Measurements from ENCODE around the gene SMARCAD1.
A peak's percentile ranks its signal among the peaks of the same experiment; 100 is the strongest.

DNA sequence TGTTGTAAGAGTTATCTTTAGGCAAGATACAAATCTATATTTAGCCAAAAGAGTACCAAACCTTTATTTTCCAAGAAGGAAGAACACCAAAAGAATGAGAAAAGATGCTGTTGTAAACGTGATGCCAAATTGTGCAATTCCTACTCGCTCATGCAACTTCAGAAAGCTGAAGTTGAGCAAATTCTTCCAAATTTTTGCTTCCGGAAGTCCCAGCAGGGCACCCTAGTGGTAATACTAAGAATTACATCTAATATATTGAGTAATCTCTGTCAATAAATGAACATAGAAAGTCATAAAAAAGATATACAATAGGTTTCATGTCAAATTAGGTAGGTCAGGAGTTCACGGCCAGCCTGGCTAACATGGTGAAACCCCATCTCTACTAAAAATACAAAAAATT, 36.0 kb upstream of the SMARCAD1 start:
- no peak for TF ChIP-seq EP300 (IDR thresholded peaks at IDR 0.05; ENCODE audit: borderline replicate concordance in 1 of 2, low read depth in 2 of 2, low read length in 2 of 2)
- TF ChIP-seq YY1 (IDR thresholded peaks at IDR 0.05; ENCODE audit: low read depth, low read length), result no peak
- TF ChIP-seq, protein P1, sequence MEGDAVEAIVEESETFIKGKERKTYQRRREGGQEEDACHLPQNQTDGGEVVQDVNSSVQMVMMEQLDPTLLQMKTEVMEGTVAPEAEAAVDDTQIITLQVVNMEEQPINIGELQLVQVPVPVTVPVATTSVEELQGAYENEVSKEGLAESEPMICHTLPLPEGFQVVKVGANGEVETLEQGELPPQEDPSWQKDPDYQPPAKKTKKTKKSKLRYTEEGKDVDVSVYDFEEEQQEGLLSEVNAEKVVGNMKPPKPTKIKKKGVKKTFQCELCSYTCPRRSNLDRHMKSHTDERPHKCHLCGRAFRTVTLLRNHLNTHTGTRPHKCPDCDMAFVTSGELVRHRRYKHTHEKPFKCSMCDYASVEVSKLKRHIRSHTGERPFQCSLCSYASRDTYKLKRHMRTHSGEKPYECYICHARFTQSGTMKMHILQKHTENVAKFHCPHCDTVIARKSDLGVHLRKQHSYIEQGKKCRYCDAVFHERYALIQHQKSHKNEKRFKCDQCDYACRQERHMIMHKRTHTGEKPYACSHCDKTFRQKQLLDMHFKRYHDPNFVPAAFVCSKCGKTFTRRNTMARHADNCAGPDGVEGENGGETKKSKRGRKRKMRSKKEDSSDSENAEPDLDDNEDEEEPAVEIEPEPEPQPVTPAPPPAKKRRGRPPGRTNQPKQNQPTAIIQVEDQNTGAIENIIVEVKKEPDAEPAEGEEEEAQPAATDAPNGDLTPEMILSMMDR (IDR thresholded peaks at IDR 0.05; ENCODE audit: control extremely low read depth in 1 of 3, insufficient read depth in 1 of 3, low read depth in 1 of 3, low read length in 3 of 3), result peak in 1 of 3 experiments; percentile 45; a peak in 2 of 4 replicates
- TF ChIP-seq TAF1 (IDR thresholded peaks at IDR 0.05; ENCODE audit: low read depth, low read length), result no peak
- no peak for TF ChIP-seq JUN (IDR thresholded peaks at IDR 0.05; ENCODE audit: low read depth, low read length)
- TF ChIP-seq GABPA (IDR thresholded peaks at IDR 0.05; ENCODE audit: borderline replicate concordance, insufficient read depth, low read length), result no peak
- no peak for TF ChIP-seq MAFK (IDR thresholded peaks at IDR 0.05; ENCODE audit: low read depth, low read length)

All from H1 (cell line).